ENCODE results near the gene COG1. TPM values are rescaled to one million over a fixed set of nuclear protein-coding genes. Genes with fewer than 3 reads are reported as not detected.

COG1 gene
- total RNA-seq, 1 donor from 2014 or later: 30.0 TPM

GRCh38 chr17:73198201-73198929 is 5.5 kb downstream of the COG1 start:
- intact Hi-C loops (cut with micrococcal nuclease): no loop called here
- peaks cover 14% of the 10 kb centered on the region for H3K4me1 Mint-ChIP-seq
- H3K27me3 Mint-ChIP-seq: no peaks in the 10 kb centered on the region
- H3K4me3 Mint-ChIP-seq: no peak overlapping the region
- H3K27ac Mint-ChIP-seq: no peak overlapping the region
- no peaks in the 10 kb centered on the region for H3K9me3 Mint-ChIP-seq
- DNase-seq: no peak
- H3K36me3 Mint-ChIP-seq (ENCODE audit: low read depth): peaks cover 59% of the 10 kb centered on the region

- Mint-ChIP-seq H3K4me1 (peaks cover 15% of the 10 kb centered on the region), H3K27ac (no peak overlapping the region), H3K36me3 (ENCODE audit: low read depth) (peaks cover 64% of the 10 kb centered on the region), H3K4me3 (no peak overlapping the region), H3K27me3 (no peaks in the 10 kb centered on the region), H3K9me3 (no peaks in the 10 kb centered on the region)
- no peak for DNase-seq
- intact Hi-C loops (cut with micrococcal nuclease): no loop called here
Measured at GRCh38 chr17:73198930-73199260, 6.0 kb downstream of the COG1 start.

DNA sequence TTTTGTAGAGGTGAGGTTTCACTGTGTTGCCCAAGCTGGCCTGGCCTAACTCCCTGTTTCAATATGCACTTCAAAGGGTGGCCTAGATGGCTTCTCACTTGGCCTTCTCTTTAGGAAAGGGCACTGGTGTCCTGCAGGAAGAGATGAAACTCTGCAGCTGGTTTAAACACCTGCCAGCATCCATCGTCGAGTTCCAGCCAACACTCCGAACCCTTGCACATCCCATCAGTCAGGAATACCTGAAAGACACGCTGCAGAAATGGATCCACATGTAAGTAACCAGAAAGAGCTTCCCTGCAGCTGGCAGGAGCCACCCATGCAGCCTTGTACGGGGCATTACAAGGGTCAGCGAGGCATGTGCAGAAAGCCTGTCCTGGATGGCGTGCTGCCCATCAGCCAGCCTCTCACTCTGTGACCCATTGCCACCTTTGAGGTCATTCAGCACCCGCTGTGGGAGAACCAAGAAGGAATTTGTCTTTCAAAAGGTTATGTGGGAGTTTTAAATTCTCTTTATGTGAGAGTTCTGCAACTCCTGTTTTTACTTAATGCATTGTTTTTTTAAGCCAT is 7.0 kb downstream of the COG1 start:
- intact Hi-C loops (cut with micrococcal nuclease): no loop called here
- DNase-seq: no peak
- Mint-ChIP-seq H3K4me3 (no peak overlapping the region), H3K36me3 (ENCODE audit: low read depth) (peaks cover 67% of the 10 kb centered on the region), H3K27ac (no peak overlapping the region), H3K9me3 (no peaks in the 10 kb centered on the region), H3K4me1 (peaks cover 18% of the 10 kb centered on the region), H3K27me3 (no peaks in the 10 kb centered on the region)

DNA sequence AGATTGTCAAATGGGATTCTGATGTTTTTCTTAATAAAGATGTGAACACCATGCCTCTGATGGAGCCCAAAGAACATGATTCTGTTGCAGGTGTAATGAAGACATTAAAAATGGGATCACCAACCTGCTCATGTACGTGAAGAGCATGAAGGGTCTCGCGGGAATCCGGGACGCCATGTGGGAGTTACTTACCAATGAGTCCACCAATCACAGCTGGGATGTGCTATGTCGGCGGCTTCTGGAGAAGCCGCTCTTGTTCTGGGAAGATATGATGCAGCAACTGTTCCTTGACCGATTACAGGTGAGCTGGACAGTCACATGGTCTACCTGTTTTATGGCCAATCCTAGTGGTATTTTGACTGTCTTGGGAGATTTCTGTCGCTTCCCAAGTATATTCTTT is 7.6 kb downstream of the COG1 start:
- Mint-ChIP-seq H3K4me3 (no peak overlapping the region), H3K9me3 (no peaks in the 10 kb centered on the region), H3K27me3 (no peaks in the 10 kb centered on the region), H3K36me3 (ENCODE audit: low read depth) (peaks cover 73% of the 10 kb centered on the region), H3K4me1 (peaks cover 18% of the 10 kb centered on the region), H3K27ac (no peak overlapping the region)
- DNase-seq: no peak
- intact Hi-C loops (cut with micrococcal nuclease): no loop called here

- no peaks in the 10 kb centered on the region for H3K9me3 Mint-ChIP-seq
- peaks cover 73% of the 10 kb centered on the region for H3K36me3 Mint-ChIP-seq (ENCODE audit: low read depth)
- intact Hi-C loops (cut with micrococcal nuclease): no loop called here
Measured at GRCh38 chr17:73201215-73202069, 8.6 kb downstream of the COG1 start.

DNA sequence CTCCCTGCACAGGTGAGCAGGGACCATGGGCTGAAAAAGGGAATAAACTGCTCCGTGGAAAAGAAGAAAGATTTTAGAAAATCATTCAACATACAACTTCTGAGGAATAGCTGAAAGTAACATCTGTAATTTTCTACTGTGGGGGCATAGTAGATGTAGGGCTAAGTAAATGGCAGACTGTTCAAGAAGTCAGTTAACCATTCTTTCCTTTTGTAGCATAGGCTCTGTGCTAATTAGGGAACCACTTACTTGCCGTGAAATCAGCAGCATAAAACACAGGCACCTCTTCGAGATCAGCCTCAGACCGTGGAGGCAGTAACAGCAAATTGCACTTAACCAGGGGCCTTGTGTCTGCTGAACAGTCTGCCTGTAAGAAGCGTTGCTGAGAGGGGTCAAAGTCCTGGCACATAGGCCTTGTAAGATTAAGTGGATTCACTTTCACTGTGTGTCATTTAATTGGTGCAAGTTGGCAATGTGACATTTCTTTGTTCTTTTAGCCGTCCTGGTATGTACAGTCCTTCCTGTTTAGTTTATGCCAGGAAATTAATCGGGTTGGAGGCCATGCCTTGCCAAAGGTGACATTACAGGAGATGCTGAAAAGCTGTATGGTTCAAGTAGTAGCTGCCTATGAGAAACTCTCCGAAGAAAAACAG is 10.4 kb downstream of the COG1 start:
- Mint-ChIP-seq H3K27me3 (no peaks in the 10 kb centered on the region), H3K9me3 (no peaks in the 10 kb centered on the region), H3K4me3 (no peak overlapping the region), H3K4me1 (peaks cover 18% of the 10 kb centered on the region), H3K36me3 (ENCODE audit: low read depth) (peaks cover 78% of the 10 kb centered on the region), H3K27ac (peak overlapping the region; percentile 53)
- DNase-seq: peak; percentile 64
- intact Hi-C loops (cut with micrococcal nuclease): no loop called here

More at GRCh38 chr17:73201215-73202069, 8.6 kb downstream of the COG1 start:
- peaks cover 18% of the 10 kb centered on the region for H3K4me1 Mint-ChIP-seq
- H3K4me3 Mint-ChIP-seq: no peak overlapping the region
- H3K27me3 Mint-ChIP-seq: no peaks in the 10 kb centered on the region
- H3K27ac Mint-ChIP-seq: no peak overlapping the region
- DNase-seq: no peak

- DNase-seq: peak; percentile 69
- Mint-ChIP-seq H3K4me1 (peaks cover 18% of the 10 kb centered on the region), H3K27ac (peak overlapping the region; percentile 53), H3K4me3 (peak overlapping the region; percentile 12), H3K36me3 (ENCODE audit: low read depth) (peaks cover 77% of the 10 kb centered on the region), H3K9me3 (no peaks in the 10 kb centered on the region), H3K27me3 (no peaks in the 10 kb centered on the region)
- intact Hi-C loops (cut with micrococcal nuclease): no loop called here
Measured at GRCh38 chr17:73203788-73204479, 11.1 kb downstream of the COG1 start.

GRCh38 chr17:73205459-73205961 is 12.7 kb downstream of the COG1 start:
- intact Hi-C loops (cut with micrococcal nuclease): no loop called here
- H3K4me3 Mint-ChIP-seq: no peak overlapping the region
- H3K36me3 Mint-ChIP-seq (ENCODE audit: low read depth): peaks cover 72% of the 10 kb centered on the region
- no peaks in the 10 kb centered on the region for H3K9me3 Mint-ChIP-seq
- H3K4me1 Mint-ChIP-seq: peaks cover 26% of the 10 kb centered on the region
- DNase-seq: no peak
- no peaks in the 10 kb centered on the region for H3K27me3 Mint-ChIP-seq
- H3K27ac Mint-ChIP-seq: peak overlapping the region; percentile 11

DNA sequence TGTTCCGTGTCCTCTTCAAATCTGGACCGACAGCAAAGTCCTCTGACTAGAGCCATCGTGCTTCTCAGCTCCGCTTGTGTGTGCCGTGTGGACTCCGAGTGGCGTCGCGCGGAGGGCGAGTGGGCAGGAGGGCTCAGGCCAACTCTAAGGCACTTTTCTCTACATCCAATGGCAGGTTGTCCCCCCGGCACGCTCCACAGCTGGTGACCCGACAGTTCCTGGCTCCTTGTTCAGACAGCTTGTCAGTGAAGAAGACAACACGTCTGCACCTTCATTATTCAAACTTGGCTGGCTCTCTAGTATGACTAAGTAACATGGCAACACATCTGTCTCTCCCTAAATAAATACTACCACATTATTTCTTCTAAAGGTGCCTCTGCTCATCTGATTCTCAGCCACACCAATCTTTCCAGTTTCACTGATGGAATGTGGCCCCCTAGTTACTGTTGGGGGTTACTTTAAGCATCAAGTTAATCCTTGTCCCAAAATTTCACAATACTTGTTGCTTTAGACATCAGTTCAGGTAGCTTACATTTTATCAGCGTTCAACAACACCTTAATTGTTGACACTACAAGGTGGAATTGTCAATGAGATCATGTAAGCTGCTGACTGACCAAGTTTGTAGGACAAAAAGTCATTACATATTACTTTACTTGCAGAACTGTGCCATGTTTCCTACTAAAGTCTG is 15.4 kb downstream of the COG1 start:
- Mint-ChIP-seq H3K9me3 (no peaks in the 10 kb centered on the region), H3K4me1 (peaks cover 31% of the 10 kb centered on the region), H3K27me3 (no peaks in the 10 kb centered on the region), H3K36me3 (ENCODE audit: low read depth) (peaks cover 53% of the 10 kb centered on the region), H3K4me3 (no peak overlapping the region), H3K27ac (no peak overlapping the region)
- intact Hi-C loops (cut with micrococcal nuclease): no loop called here
- no peak for DNase-seq

DNA sequence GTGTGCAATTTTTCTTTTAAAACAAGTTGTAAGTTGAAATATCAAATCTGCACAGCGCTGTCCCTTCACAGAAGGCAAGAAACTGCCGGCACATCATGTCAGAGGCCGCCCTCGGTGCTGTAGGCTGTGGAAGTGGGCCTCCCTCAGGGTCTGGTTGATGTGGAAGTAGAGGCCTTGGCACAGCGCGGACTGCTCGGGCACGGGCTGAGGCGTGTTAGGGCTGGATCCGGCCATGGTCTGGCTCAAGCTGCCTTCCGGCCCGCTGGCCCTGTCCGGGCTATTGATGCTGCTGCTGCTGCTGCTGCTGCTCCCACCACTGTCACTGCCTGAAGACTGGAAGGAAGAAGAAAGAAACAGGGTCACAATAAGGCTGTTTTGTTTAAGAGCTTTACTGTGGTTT is 16.6 kb downstream of the COG1 start:
- Mint-ChIP-seq H3K4me1 (peaks cover 22% of the 10 kb centered on the region), H3K27ac (peak overlapping the region; percentile 71), H3K36me3 (ENCODE audit: low read depth) (peaks cover 47% of the 10 kb centered on the region), H3K9me3 (no peaks in the 10 kb centered on the region), H3K27me3 (no peaks in the 10 kb centered on the region), H3K4me3 (no peak overlapping the region)
- no peak for DNase-seq
- intact Hi-C loops (cut with micrococcal nuclease): no loop called here

DNA sequence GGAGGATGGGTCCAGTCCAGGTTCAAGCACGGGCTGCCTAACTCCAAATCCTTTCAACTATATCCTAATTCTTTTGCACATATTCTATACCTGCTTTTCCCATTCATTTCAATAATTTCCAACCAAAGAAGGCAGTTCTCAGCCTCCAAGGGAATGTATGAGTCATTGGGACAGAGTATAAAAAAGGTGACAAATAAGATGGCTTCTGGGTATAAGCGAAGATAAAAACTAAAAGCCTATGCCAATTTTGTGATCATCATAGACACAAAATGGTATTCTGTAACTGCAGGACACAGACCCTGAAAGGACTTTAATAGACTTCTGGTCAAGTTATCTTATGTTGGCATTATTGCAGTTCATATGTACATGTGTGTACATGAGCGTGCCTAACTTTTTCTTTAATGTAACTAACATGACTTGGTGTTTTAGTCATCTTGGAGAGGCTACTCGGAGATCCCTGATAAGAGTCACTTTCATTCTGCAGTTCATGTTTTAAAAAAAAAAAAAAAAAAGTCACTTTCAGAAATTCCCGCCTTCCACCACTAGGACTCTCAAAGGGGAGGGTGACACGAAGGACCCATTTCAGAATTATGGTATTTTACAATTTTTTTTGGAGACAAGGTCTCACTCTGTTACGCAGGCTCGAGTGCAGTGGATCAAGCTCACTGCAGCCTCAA is 17.3 kb downstream of the COG1 start:
- no peaks in the 10 kb centered on the region for H3K9me3 Mint-ChIP-seq
- intact Hi-C loops (cut with micrococcal nuclease): loop anchor here (2.0 kb wide), 2 partner anchors 17 to 23 kb away; partner anchors contain the start of gene COG1
- no peak overlapping the region for H3K4me3 Mint-ChIP-seq
- H3K27ac Mint-ChIP-seq: peak overlapping the region; percentile 71
- peaks cover 48% of the 10 kb centered on the region for H3K36me3 Mint-ChIP-seq (ENCODE audit: low read depth)
- DNase-seq: no peak
- H3K27me3 Mint-ChIP-seq: no peaks in the 10 kb centered on the region
- H3K4me1 Mint-ChIP-seq: peaks cover 21% of the 10 kb centered on the region

- H3K4me3 Mint-ChIP-seq: peak overlapping the region; percentile 68
- intact Hi-C loops (cut with micrococcal nuclease): loop anchor here (2.0 kb wide), 3 partner anchors 15 to 21 kb away; partner anchors contain the start of gene COG1
- peaks cover 51% of the 10 kb centered on the region for H3K36me3 Mint-ChIP-seq (ENCODE audit: low read depth)
- peaks cover 31% of the 10 kb centered on the region for H3K4me1 Mint-ChIP-seq
- H3K9me3 Mint-ChIP-seq: no peaks in the 10 kb centered on the region
- no peaks in the 10 kb centered on the region for H3K27me3 Mint-ChIP-seq
- peak overlapping the region; percentile 76 for H3K27ac Mint-ChIP-seq
- DNase-seq: peak; percentile 84
Measured at GRCh38 chr17:73211745-73212144, 18.9 kb downstream of the COG1 start.

All from activated CD4-positive, alpha-beta T cell treated with anti-CD3 and anti-CD28 coated beads, Interleukin-2, amount 10 ng/mL, durations not matched to agents 24 days and 14 days (primary cell).